Hematopoietic multipotent progenitor cell treated with erythropoietin and hydrocortisone succinate and interleukin-3 and kit ligand, for 8 days (in vitro differentiated cells): Measurements from ENCODE around the gene ARMC7.
A peak's percentile ranks its signal among the peaks of the same experiment; 100 is the strongest.

Experiments
- DNase-seq: peaks from one replicate; pipeline ENCODE4 v3.0.0-alpha.2; 2015

ARMC7 gene

GRCh38 chr17:75078284-75079022 is 31.3 kb upstream of the ARMC7 start:
- no peak for DNase-seq

GRCh38 chr17:75079023-75079373 is 30.8 kb upstream of the ARMC7 start:
- DNase-seq: no peak

- DNase-seq: no peak
These were observed 27.9 kb upstream of the ARMC7 start for GRCh38 chr17:75081611-75082540.

- no peak for DNase-seq
These were observed 27.1 kb upstream of the ARMC7 start for GRCh38 chr17:75082683-75083082.

- DNase-seq: no peak
These were observed 25.6 kb upstream of the ARMC7 start for GRCh38 chr17:75084039-75084660.

- DNase-seq: no peak
These were observed 23.1 kb upstream of the ARMC7 start for GRCh38 chr17:75086496-75087181.

GRCh38 chr17:75087182-75087557 is 22.6 kb upstream of the ARMC7 start:
- DNase-seq: no peak

- peak; percentile 67 for DNase-seq
These were observed 22.0 kb upstream of the ARMC7 start, which contains the start of gene SLC16A5 for GRCh38 chr17:75087558-75088453. Gene SLC16A5, plus strand, starts transcription at chr17:75087954. Its CDS starts 5,683 bp downstream, at chr17:75093637.

GRCh38 chr17:75088465-75089417 is 21.0 kb upstream of the ARMC7 start:
- no peak for DNase-seq

- DNase-seq: peak; percentile 49
These were observed 18.6 kb upstream of the ARMC7 start for GRCh38 chr17:75090871-75091854.

- peak; percentile 51 for DNase-seq
These were observed 17.9 kb upstream of the ARMC7 start for GRCh38 chr17:75091855-75092327.

GRCh38 chr17:75093548-75094158 is 16.1 kb upstream of the ARMC7 start:
- no peak for DNase-seq

- DNase-seq: no peak
These were observed 14.8 kb upstream of the ARMC7 start for GRCh38 chr17:75094871-75095399.

- DNase-seq: peak; percentile 90
These were observed 13.6 kb upstream of the ARMC7 start for GRCh38 chr17:75096082-75096625.

- no peak for DNase-seq
These were observed 11.9 kb upstream of the ARMC7 start for GRCh38 chr17:75097865-75098264.

- DNase-seq: no peak
These were observed 10.9 kb upstream of the ARMC7 start for GRCh38 chr17:75098861-75099260.

GRCh38 chr17:75099881-75100595 is 9.7 kb upstream of the ARMC7 start:
- no peak for DNase-seq
